Fibroblast of villous mesenchyme (primary cell): ENCODE results near the gene WNT9A. TPM values are rescaled to one million over a fixed set of nuclear protein-coding genes. Genes with fewer than 3 reads are reported as not detected.

ENCODE experiments used
- DNase-seq: peaks from one replicate; pipeline ENCODE4 v3.0.0-alpha.2; 2010; ENCODE audit warnings: low read depth
- H3K4me3 ChIP-seq: 2 replicates; pipeline ENCODE4 v1.5.1; 2011; ENCODE audit warnings: low read depth, mild to moderate bottlenecking, low read length
- total RNA-seq: library from RNA; depleted of rRNA; stranded (reverse); fragments of >200 nt; gene quantifications from 2 replicates; pipeline ENCODE4 v1.2.3, GENCODE V29; 2012
- TF ChIP-seq, protein P1 (sequence below): IDR thresholded peaks from 2 replicates; pipeline ENCODE4 v1.5.1; 2012; ENCODE audit warnings: low read depth, mild to moderate bottlenecking, low read length; ENCODE audit not compliant: insufficient read depth

The WNT9A gene
- total RNA-seq, 1 donor: under 0.01 TPM

- no peak for DNase-seq
- H3K4me3 ChIP-seq: no peak overlapping the region
- TF ChIP-seq, protein P1, sequence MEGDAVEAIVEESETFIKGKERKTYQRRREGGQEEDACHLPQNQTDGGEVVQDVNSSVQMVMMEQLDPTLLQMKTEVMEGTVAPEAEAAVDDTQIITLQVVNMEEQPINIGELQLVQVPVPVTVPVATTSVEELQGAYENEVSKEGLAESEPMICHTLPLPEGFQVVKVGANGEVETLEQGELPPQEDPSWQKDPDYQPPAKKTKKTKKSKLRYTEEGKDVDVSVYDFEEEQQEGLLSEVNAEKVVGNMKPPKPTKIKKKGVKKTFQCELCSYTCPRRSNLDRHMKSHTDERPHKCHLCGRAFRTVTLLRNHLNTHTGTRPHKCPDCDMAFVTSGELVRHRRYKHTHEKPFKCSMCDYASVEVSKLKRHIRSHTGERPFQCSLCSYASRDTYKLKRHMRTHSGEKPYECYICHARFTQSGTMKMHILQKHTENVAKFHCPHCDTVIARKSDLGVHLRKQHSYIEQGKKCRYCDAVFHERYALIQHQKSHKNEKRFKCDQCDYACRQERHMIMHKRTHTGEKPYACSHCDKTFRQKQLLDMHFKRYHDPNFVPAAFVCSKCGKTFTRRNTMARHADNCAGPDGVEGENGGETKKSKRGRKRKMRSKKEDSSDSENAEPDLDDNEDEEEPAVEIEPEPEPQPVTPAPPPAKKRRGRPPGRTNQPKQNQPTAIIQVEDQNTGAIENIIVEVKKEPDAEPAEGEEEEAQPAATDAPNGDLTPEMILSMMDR: no peak
Measured at GRCh38 chr1:227894831-227895451, 52.8 kb downstream of the WNT9A start.

DNA sequence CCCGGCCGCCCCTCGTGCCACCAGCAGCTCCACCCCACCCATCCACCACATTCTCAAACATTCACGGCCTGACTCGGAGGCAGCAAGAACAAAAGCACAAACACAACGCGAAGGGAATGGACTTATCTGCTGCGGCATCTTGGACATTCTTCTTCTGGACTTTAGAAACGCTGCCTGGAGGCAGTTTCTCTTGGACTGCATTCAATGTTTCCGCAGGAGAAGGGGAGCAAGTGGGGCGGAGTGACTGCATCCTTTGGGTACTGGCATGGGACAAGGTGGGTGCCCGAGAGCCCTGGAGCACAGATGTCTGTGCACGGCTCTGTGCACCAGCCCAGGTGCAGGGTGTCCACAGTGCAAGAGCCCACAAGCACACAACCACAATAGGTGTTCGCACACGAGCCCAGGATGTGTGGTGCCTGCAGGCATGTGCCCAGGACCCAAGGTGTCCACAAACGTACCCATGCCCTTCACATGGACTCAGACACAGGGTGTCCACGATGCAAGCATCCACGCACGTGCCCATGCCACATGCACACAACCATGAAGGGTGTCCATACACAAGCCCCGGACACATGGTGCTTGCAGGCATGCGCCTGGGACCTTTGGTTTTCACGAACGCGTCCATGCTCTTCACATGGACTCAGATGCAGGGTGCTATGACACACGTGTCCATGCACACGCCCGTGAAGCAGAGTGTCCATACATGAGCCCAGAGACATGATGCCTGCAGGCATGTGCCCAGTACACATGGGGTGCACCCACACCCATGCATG lies 53.6 kb downstream of the WNT9A start:
- TF ChIP-seq, protein P1: no peak
- no peak overlapping the region for H3K4me3 ChIP-seq
- no peak for DNase-seq

GRCh38 chr1:227893300-227893948 lies 54.3 kb downstream of the WNT9A start:
- TF ChIP-seq, protein P1: no peak
- DNase-seq: no peak

DNA sequence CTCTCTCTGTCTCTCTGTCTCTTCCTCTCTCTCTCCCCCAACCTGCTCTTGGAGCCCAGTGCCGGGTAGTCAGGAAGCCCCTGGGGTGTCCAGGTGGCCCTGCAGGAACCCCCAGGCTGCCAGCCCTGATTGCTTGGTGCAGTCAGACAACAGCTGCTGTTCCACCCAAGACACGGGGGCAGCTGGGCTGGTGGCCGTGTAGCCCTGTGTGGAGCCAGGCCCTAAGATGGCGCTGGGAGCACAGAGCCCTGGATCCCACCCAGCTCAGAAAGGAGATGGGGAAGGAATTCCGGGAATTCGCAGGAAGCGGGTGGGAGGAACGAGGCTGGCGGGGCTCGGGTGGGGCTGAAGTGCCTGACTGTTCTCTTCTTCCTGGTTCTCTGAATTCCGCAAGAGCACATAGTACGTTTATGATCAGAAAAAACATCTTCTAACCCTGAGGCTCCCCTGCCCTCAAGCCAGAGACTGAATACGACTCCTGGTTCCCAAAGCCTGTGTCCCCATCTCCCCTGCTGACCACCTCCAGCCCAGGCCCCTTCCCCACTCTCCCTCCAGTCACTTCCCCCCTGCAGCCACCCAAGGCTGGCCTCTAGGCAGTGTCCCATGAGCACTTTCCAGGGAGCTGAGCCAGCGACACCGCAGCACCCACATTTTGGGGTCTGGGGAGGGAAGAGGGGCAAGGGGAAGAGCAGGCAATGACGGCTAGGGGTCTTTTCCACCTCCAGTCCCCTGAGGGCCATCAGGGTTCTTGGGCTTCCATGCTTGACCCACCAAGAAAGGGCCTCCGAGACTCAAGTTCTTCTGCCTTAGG lies 55.0 kb downstream of the WNT9A start:
- TF ChIP-seq, protein P1: no peak
- DNase-seq: no peak
- no peak overlapping the region for H3K4me3 ChIP-seq

More at GRCh38 chr1:227893300-227893948, 54.3 kb downstream of the WNT9A start:
- H3K4me3 ChIP-seq: no peak overlapping the region

GRCh38 chr1:227891955-227892488 lies 55.7 kb downstream of the WNT9A start:
- TF ChIP-seq, protein P1: no peak
- no peak for DNase-seq
- no peak overlapping the region for H3K4me3 ChIP-seq

DNA sequence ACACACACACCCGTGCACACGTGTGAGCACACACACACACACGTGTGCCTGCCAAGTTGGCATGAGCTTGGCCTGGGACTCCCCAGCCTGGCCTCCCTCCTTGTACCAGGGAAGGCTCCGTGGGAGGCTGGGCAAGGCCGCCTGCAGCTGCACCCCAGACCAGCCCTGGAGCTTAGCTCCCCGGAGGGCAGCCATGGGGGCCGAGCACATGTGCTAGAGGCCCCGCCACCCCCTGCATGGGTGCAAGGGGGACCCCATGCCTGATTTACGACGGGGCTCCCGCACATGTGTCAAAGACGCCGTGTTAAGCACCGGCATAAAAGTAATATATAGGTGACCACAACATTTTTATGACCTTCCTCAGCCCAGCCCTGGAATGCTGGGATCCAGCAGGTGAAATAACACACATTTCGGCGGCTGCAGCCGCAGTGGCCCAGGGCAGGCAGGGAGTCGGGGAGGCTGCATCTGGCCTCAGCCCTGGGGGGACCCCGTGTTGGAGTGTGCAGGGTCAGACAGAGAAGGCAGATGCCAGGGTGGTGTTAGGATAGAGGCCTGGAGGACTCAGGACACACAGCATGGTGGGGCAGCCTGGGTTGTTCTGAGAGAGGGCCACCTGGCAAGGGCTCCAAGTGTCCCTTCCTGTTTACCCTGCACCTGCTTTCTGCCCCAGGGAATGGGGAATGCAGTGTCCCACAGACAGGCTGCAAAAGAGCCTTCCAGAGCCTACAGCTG lies 56.3 kb downstream of the WNT9A start:
- H3K4me3 ChIP-seq: no peak overlapping the region
- TF ChIP-seq, protein P1: no peak
- no peak for DNase-seq
